ENCODE results near the gene SHROOM2.

SHROOM2 gene

GRCh38 chrX:9865804-9866472, 79.7 kb downstream of the SHROOM2 start:
- no peak for DNase-seq (ENCODE audit: low read depth)

GRCh38 chrX:9866633-9867032, 80.4 kb downstream of the SHROOM2 start:
- DNase-seq (ENCODE audit: low read depth), result no peak

- DNase-seq (ENCODE audit: low read depth), result no peak
Measured at GRCh38 chrX:9867226-9867625, 81.0 kb downstream of the SHROOM2 start.

GRCh38 chrX:9867753-9868152, 81.5 kb downstream of the SHROOM2 start:
- no peak for DNase-seq (ENCODE audit: low read depth)

GRCh38 chrX:9871701-9872268, 85.6 kb downstream of the SHROOM2 start:
- no peak for DNase-seq (ENCODE audit: low read depth)

GRCh38 chrX:9873360-9873759, 87.1 kb downstream of the SHROOM2 start:
- no peak for DNase-seq (ENCODE audit: low read depth)

- DNase-seq (ENCODE audit: low read depth), result no peak
Measured at GRCh38 chrX:9873952-9874351, 87.7 kb downstream of the SHROOM2 start.

GRCh38 chrX:9874483-9874882, 88.3 kb downstream of the SHROOM2 start:
- no peak for DNase-seq (ENCODE audit: low read depth)

- DNase-seq (ENCODE audit: low read depth), result no peak
Measured at GRCh38 chrX:9875801-9876200, 89.6 kb downstream of the SHROOM2 start.

GRCh38 chrX:9876201-9876600, 90.0 kb downstream of the SHROOM2 start:
- no peak for DNase-seq (ENCODE audit: low read depth)

- DNase-seq (ENCODE audit: low read depth), result no peak
Measured at GRCh38 chrX:9878146-9878820, 92.1 kb downstream of the SHROOM2 start.

- DNase-seq (ENCODE audit: low read depth), result no peak
Measured at GRCh38 chrX:9880237-9880636, 94.0 kb downstream of the SHROOM2 start.

- DNase-seq (ENCODE audit: low read depth), result no peak
Measured at GRCh38 chrX:9880870-9881269, 94.6 kb downstream of the SHROOM2 start.

- no peak for DNase-seq (ENCODE audit: low read depth)
Measured at GRCh38 chrX:9882669-9883446, 96.6 kb downstream of the SHROOM2 start.

GRCh38 chrX:9884031-9884779, 98.0 kb downstream of the SHROOM2 start:
- no peak for DNase-seq (ENCODE audit: low read depth)

- DNase-seq (ENCODE audit: low read depth), result no peak
Measured at GRCh38 chrX:9885150-9885549, 98.9 kb downstream of the SHROOM2 start.

GRCh38 chrX:9887659-9888297, 101.5 kb downstream of the SHROOM2 start:
- no peak for DNase-seq (ENCODE audit: low read depth)

- no peak for DNase-seq (ENCODE audit: low read depth)
Measured at GRCh38 chrX:9888953-9889470, 102.8 kb downstream of the SHROOM2 start.

- no peak for DNase-seq (ENCODE audit: low read depth)
Measured at GRCh38 chrX:9890681-9891091, 104.5 kb downstream of the SHROOM2 start.

GRCh38 chrX:9895225-9895912, 109.1 kb downstream of the SHROOM2 start:
- DNase-seq (ENCODE audit: low read depth), result no peak

- peak; percentile 89 for DNase-seq (ENCODE audit: low read depth)
Measured at GRCh38 chrX:9897761-9898161, 111.5 kb downstream of the SHROOM2 start.
